Liver (tissue), 9 donors: ENCODE results near the gene LKAAEAR1. TPM values are rescaled to one million over a fixed set of nuclear protein-coding genes. Genes with fewer than 3 reads are reported as not detected.

Experiments
- DNase-seq: peaks from one replicate; pipeline ENCODE4 v3.0.0-alpha.2; 2017; ENCODE audit warnings: low spot score
- H3K27ac ChIP-seq, 2 donors: one replicate each; pipeline ENCODE4 v1.7.0; 2013; ENCODE audit warnings: inconsistent platforms in 2 of 2, low read length in 2 of 2, control low read depth in 1 of 2, low read depth in 1 of 2, mild to moderate bottlenecking in 1 of 2
- H3K27me3 ChIP-seq, 4 donors: one replicate each; pipeline versions ENCODE4 v1.6.1 to v1.7.0; 2013; ENCODE audit warnings: low read length in 3 of 4, inconsistent platforms in 1 of 4, mild to moderate bottlenecking in 1 of 4, moderate library complexity in 1 of 4; ENCODE audit not compliant: control insufficient read depth in 4 of 4, insufficient read depth in 4 of 4
- H3K36me3 ChIP-seq, 4 donors: one replicate each; pipeline versions ENCODE4 v1.6.1 to v1.7.0; 2013; ENCODE audit warnings: low read length in 3 of 4, mild to moderate bottlenecking in 3 of 4, low read depth in 1 of 4, moderate library complexity in 1 of 4; ENCODE audit not compliant: control insufficient read depth in 4 of 4, insufficient read depth in 3 of 4
- H3K4me1 ChIP-seq, 4 donors: one replicate each; pipeline versions ENCODE4 v1.6.1 to v1.7.0; 2013; ENCODE audit warnings: low read length in 3 of 4, mild to moderate bottlenecking in 3 of 4, moderate library complexity in 1 of 4; ENCODE audit not compliant: control insufficient read depth in 4 of 4, insufficient read depth in 4 of 4
- H3K4me3 ChIP-seq, 3 donors: one replicate each; pipeline versions ENCODE4 v1.6.1 to v1.7.0; 2013; ENCODE audit warnings: low read length in 3 of 3, control low read depth in 1 of 3, low read depth in 1 of 3, mild to moderate bottlenecking in 1 of 3
- H3K9ac ChIP-seq, 2 donors: one replicate each; pipeline ENCODE4 v1.7.0; 2013; ENCODE audit warnings: low read length in 2 of 2, mild to moderate bottlenecking in 2 of 2, moderate library complexity in 2 of 2, control low read depth in 1 of 2, low read depth in 1 of 2
- H3K9me3 ChIP-seq, 4 donors: one replicate each; pipeline versions ENCODE4 v1.6.1 to v1.7.0; 2013; ENCODE audit warnings: low read length in 3 of 4; ENCODE audit not compliant: control insufficient read depth in 4 of 4
- EGR1 ChIP-seq, 2 donors: IDR thresholded peaks; 2 replicates each; pipeline ENCODE4 v1.6.1; 2016 to 2018; ENCODE audit warnings: antibody characterized with exemption in 2 of 2, low read depth in 2 of 2
- FOXA1 ChIP-seq: IDR thresholded peaks from 2 replicates; pipeline ENCODE4 v1.6.1; 2016; ENCODE audit warnings: antibody characterized with exemption
- FOXA2 ChIP-seq: IDR thresholded peaks from 2 replicates; pipeline ENCODE4 v1.6.1; 2016; ENCODE audit warnings: antibody characterized with exemption
- GABPA ChIP-seq, 2 donors: IDR thresholded peaks in 1 of 2; conservative IDR thresholded peaks in 1 of 2; 2 replicates each; pipeline ENCODE4 v1.6.1; 2016; ENCODE audit warnings: antibody characterized with exemption in 2 of 2, mild to moderate bottlenecking in 1 of 2, moderate library complexity in 1 of 2
- HNF4A ChIP-seq, 2 donors: conservative IDR thresholded peaks; 2 replicates each; pipeline ENCODE4 v1.6.1; 2016; ENCODE audit warnings: antibody characterized with exemption in 2 of 2, mild to moderate bottlenecking in 2 of 2
- HNF4G ChIP-seq: IDR thresholded peaks from 2 replicates; pipeline ENCODE4 v1.6.1; 2016; ENCODE audit warnings: antibody characterized with exemption
- JUND ChIP-seq, 2 donors: IDR thresholded peaks; 2 replicates each; pipeline ENCODE4 v1.6.1; 2016; ENCODE audit warnings: antibody characterized with exemption in 2 of 2
- RAD21 ChIP-seq, 2 donors: IDR thresholded peaks; 2 replicates each; pipeline ENCODE4 v1.6.1; 2016; ENCODE audit warnings: antibody characterized with exemption in 2 of 2, mild to moderate bottlenecking in 2 of 2
- RXRA ChIP-seq, 2 donors: IDR thresholded peaks; 2 replicates each; pipeline ENCODE4 v1.6.1; 2017 to 2018; ENCODE audit warnings: antibody characterized with exemption in 2 of 2, mild to moderate bottlenecking in 1 of 2
- SP1 ChIP-seq: IDR thresholded peaks from 2 replicates; pipeline ENCODE4 v1.6.1; 2018; ENCODE audit warnings: antibody characterized with exemption, mild to moderate bottlenecking
- YY1 ChIP-seq: IDR thresholded peaks from 2 replicates; pipeline ENCODE4 v1.6.1; 2016; ENCODE audit warnings: antibody characterized with exemption, mild to moderate bottlenecking
- WGBS: extraction: QIAGEN DNeasy Blood & Tissue Kit; methylation state at CpG from one replicate; pipeline ENCODE4 v1.1.7; 2013; 5-methylcytosine and 5-hydroxymethylcytosine counted together
- polyA plus RNA-seq, 2 donors: library from polyadenylated mRNA; stranded (reverse) in 1 of 2; unstranded in 1 of 2; fragments of 200-250 nt in 1 of 2; fragments of >200 nt in 1 of 2; fragmentation: Nextera tagmentation in 1 of 2; extraction: Ambion mirVana in 1 of 2; gene quantifications; one replicate each; pipeline versions ENCODE4 v1.2.1 to v1.2.3, GENCODE V29; 2013 to 2015
- total RNA-seq, 2 donors: library from RNA; depleted of rRNA; stranded (reverse); fragments of >200 nt; gene quantifications; one replicate each; pipeline ENCODE4 v1.2.3, GENCODE V29; 2014
- TF ChIP-seq, protein P1 (sequence below): IDR thresholded peaks from 2 replicates; pipeline ENCODE4 v1.6.1; 2016; ENCODE audit warnings: antibody characterized with exemption
- TF ChIP-seq, protein P2 (sequence below): IDR thresholded peaks from 2 replicates; pipeline ENCODE4 v1.6.1; 2016; ENCODE audit warnings: antibody characterized with exemption
- TF ChIP-seq, protein P3 (sequence below): IDR thresholded peaks from 2 replicates; pipeline ENCODE4 v1.6.1; 2016; ENCODE audit warnings: antibody characterized with exemption, mild to moderate bottlenecking
- TF ChIP-seq, protein P4 (sequence below): fragments of 150-350 bp; IDR thresholded peaks from 2 replicates; pipeline ENCODE4 v1.5.1; 2017; ENCODE audit warnings: improper control_type of control experiment, low read depth, low read length; ENCODE audit not compliant: missing input control
- donor health status: healthy.
- donor health status: healthy.
- donor health status: healthy.
- donor health status: healthy.
- donor health status: healthy.

LKAAEAR1 gene
- total and polyA plus RNA-seq, 4 donors, result 0.08 TPM; not detected in 3

DNA sequence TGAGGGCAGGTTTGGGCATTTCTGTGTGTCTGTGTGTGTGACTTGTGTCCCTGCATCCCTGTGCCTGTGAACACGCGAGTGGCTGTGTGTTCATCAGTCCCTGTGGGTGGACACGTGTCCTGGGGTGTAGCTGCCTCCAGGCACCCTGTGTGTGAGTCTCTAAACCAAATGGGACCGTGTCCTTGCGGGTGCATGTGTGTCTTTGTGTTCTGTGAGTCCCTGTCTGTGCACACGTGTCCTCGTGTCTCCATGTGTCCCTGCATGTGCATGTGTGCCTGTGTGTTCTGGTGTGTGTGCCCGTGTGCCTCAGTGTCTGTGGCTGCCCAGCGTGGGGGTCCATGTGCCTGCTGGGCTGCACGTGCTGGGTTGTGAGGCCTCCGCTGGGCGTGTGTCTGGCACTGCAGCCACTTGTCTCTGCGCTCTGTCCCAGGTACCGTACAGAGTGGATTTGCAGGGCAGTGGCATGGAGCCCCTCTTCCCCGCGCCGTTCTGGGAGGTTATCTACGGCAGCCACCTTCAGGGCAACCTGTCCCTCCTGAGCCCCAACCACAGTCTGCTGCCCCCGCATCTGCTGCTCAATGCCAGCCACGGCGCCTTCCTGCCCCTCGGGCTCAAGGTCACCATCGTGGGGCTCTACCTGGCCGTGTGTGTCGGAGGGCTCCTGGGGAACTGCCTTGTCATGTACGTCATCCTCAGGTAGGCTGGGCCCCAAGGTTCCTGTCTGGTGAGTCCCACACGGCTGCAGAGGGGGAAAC lies 8.2 kb upstream of the LKAAEAR1 start:
- WGBS, result 48% methylated on average over 27 of the region's 27 CpGs
- H3K27me3 ChIP-seq, result peaks cover 0 to 2% (median 0%) of the 10 kb centered on the region in 4 donors
- no peaks in the 10 kb centered on the region for H3K36me3 ChIP-seq
- no peak overlapping the region for H3K27ac ChIP-seq
- H3K4me1 ChIP-seq, result no peaks in the 10 kb centered on the region
- no peak overlapping the region for H3K9ac ChIP-seq
- H3K4me3 ChIP-seq, result no peak overlapping the region
- H3K9me3 ChIP-seq, result no peaks in the 10 kb centered on the region
- TF ChIP-seq JUND (IDR thresholded peaks at IDR 0.05), result no peak
- TF ChIP-seq GABPA (IDR thresholded peaks at IDR 0.05 in 1 of 2, conservative IDR thresholded peaks at IDR 0.05 in 1 of 2), result no peak
- no peak for TF ChIP-seq HNF4G
- TF ChIP-seq YY1, result no peak
- TF ChIP-seq, protein P1, sequence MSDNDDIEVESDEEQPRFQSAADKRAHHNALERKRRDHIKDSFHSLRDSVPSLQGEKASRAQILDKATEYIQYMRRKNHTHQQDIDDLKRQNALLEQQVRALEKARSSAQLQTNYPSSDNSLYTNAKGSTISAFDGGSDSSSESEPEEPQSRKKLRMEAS, result no peak
- no peak for TF ChIP-seq RXRA (IDR thresholded peaks at IDR 0.05)
- no peak for TF ChIP-seq SP1
- TF ChIP-seq, protein P2, sequence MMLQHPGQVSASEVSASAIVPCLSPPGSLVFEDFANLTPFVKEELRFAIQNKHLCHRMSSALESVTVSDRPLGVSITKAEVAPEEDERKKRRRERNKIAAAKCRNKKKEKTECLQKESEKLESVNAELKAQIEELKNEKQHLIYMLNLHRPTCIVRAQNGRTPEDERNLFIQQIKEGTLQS, result no peak
- TF ChIP-seq, protein P3, sequence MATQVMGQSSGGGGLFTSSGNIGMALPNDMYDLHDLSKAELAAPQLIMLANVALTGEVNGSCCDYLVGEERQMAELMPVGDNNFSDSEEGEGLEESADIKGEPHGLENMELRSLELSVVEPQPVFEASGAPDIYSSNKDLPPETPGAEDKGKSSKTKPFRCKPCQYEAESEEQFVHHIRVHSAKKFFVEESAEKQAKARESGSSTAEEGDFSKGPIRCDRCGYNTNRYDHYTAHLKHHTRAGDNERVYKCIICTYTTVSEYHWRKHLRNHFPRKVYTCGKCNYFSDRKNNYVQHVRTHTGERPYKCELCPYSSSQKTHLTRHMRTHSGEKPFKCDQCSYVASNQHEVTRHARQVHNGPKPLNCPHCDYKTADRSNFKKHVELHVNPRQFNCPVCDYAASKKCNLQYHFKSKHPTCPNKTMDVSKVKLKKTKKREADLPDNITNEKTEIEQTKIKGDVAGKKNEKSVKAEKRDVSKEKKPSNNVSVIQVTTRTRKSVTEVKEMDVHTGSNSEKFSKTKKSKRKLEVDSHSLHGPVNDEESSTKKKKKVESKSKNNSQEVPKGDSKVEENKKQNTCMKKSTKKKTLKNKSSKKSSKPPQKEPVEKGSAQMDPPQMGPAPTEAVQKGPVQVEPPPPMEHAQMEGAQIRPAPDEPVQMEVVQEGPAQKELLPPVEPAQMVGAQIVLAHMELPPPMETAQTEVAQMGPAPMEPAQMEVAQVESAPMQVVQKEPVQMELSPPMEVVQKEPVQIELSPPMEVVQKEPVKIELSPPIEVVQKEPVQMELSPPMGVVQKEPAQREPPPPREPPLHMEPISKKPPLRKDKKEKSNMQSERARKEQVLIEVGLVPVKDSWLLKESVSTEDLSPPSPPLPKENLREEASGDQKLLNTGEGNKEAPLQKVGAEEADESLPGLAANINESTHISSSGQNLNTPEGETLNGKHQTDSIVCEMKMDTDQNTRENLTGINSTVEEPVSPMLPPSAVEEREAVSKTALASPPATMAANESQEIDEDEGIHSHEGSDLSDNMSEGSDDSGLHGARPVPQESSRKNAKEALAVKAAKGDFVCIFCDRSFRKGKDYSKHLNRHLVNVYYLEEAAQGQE, result no peak
- TF ChIP-seq HNF4A (conservative IDR thresholded peaks at IDR 0.05), result no peak
- TF ChIP-seq EGR1 (IDR thresholded peaks at IDR 0.05; ENCODE audit: low read depth in 2 of 2), result no peak
- TF ChIP-seq FOXA2, result no peak
- DNase-seq, result no peak

DNA sequence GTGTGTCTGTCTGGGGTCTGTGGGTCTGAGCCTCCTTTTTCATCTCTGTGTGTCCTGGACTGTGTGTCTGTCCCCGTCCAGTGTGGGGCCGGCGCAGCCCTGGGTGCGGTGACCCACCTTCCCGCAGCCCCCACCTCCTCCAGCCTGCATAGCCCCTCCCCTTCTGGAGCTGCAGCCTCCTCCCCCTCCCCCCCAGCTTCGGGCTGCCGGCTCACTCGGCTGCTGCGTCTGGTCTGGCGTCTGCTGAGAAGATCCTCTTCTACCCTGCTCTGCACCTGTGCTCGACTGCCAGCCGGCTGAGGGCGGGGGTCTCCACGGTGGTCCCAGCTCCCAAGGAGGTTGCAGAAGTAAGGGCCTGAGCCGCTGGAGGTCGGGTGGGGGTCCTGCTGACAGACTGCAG lies 7.6 kb upstream of the LKAAEAR1 start:
- WGBS, result 21% methylated on average over 16 of the region's 16 CpGs
- TF ChIP-seq YY1 (no peak), RXRA (IDR thresholded peaks at IDR 0.05) (no peak), RAD21 (IDR thresholded peaks at IDR 0.05) (no peak), FOXA2 (no peak)
- Histone ChIP-seq H3K9me3 (no peaks in the 10 kb centered on the region), H3K36me3 (no peaks in the 10 kb centered on the region), H3K4me1 (no peaks in the 10 kb centered on the region), H3K9ac (no peak overlapping the region), H3K4me3 (no peak overlapping the region), H3K27me3 (peaks cover 0 to 2% (median 0%) of the 10 kb centered on the region in 4 donors), H3K27ac (no peak overlapping the region)
- no peak for DNase-seq

DNA sequence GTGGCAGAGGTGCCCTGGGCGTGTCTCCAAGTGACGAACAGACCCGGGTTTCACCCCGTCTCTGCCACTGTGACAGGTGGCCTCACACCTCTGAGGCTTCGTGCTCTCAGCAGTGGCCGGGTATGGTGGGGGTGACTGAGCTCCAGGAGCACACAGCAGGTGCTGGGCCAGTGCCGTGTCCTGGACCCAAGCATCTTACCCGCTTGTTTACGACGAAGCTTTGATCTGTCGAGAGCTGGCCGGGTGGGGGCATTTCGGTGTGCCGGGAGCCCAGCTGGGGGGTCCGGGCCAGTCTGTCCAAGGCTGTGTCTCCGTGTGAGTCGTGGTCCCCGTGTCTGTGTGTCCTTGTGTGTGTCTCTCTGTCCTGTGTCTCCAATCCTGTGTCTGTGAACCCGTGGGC lies 7.1 kb upstream of the LKAAEAR1 start:
- Histone ChIP-seq H3K4me3 (no peak overlapping the region), H3K9ac (no peak overlapping the region), H3K27ac (no peak overlapping the region), H3K36me3 (no peaks in the 10 kb centered on the region), H3K27me3 (peaks cover 0 to 2% (median 0%) of the 10 kb centered on the region in 4 donors), H3K9me3 (no peaks in the 10 kb centered on the region), H3K4me1 (no peaks in the 10 kb centered on the region)
- DNase-seq, result no peak
- 70% methylated on average over 19 of the region's 19 CpGs for WGBS
- TF ChIP-seq, protein P4, sequence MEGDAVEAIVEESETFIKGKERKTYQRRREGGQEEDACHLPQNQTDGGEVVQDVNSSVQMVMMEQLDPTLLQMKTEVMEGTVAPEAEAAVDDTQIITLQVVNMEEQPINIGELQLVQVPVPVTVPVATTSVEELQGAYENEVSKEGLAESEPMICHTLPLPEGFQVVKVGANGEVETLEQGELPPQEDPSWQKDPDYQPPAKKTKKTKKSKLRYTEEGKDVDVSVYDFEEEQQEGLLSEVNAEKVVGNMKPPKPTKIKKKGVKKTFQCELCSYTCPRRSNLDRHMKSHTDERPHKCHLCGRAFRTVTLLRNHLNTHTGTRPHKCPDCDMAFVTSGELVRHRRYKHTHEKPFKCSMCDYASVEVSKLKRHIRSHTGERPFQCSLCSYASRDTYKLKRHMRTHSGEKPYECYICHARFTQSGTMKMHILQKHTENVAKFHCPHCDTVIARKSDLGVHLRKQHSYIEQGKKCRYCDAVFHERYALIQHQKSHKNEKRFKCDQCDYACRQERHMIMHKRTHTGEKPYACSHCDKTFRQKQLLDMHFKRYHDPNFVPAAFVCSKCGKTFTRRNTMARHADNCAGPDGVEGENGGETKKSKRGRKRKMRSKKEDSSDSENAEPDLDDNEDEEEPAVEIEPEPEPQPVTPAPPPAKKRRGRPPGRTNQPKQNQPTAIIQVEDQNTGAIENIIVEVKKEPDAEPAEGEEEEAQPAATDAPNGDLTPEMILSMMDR, result no peak
- TF ChIP-seq, protein P2, result no peak
- no peak for TF ChIP-seq HNF4A (conservative IDR thresholded peaks at IDR 0.05)
- TF ChIP-seq YY1, result no peak
- TF ChIP-seq GABPA (IDR thresholded peaks at IDR 0.05 in 1 of 2, conservative IDR thresholded peaks at IDR 0.05 in 1 of 2), result no peak
- no peak for TF ChIP-seq EGR1 (IDR thresholded peaks at IDR 0.05; ENCODE audit: low read depth in 2 of 2)
- no peak for TF ChIP-seq FOXA2
- TF ChIP-seq RAD21 (IDR thresholded peaks at IDR 0.05), result no peak
- no peak for TF ChIP-seq JUND (IDR thresholded peaks at IDR 0.05)
- TF ChIP-seq, protein P3, result no peak
- TF ChIP-seq, protein P1, result no peak
- TF ChIP-seq FOXA1, result no peak
